ENCODE data around the gene CMAS. TPM values are rescaled to one million over a fixed set of nuclear protein-coding genes. Genes with fewer than 3 reads are reported as not detected.

Gene CMAS
- total and polyA plus RNA-seq, 2 donors (not counting 3 experiments of a cell fraction or from before 2014, with no cell fraction given), result 8.5 to 35.4 TPM

- no TSS peak for BruUV-seq (replicated peaks)
- no peaks in the 10 kb centered on the region for H3K36me3 ChIP-seq (ENCODE audit: control insufficient read depth in 2 of 2, extremely low read depth in 1 of 2, insufficient read depth in 2 of 2, low read length in 2 of 2)
- H3K4me3 ChIP-seq (replicated peaks in 1 of 3; ENCODE audit: insufficient read depth in 1 of 3, low read depth in 1 of 3, low read length in 3 of 3), result no peak overlapping the region
- H4K20me1 ChIP-seq (replicated peaks; ENCODE audit: control insufficient read depth, extremely low read depth, insufficient read depth, low read length), result peaks cover 2% of the 10 kb centered on the region
- peaks cover 12% of the 10 kb centered on the region for H3K4me1 ChIP-seq (ENCODE audit: control insufficient read depth, extremely low read depth, insufficient read depth, low read length)
- H3K9me1 ChIP-seq (replicated peaks; ENCODE audit: control insufficient read depth, extremely low read depth, insufficient read depth, low read length), result no peaks in the 10 kb centered on the region
- no peak overlapping the region for H3K9ac ChIP-seq (replicated peaks; ENCODE audit: extremely low read depth, insufficient read depth, low read length)
- no peaks in the 10 kb centered on the region for H3K9me3 ChIP-seq (replicated peaks; ENCODE audit: control insufficient read depth, insufficient read depth, low read length)
- no peak for TF ChIP-seq MYC (IDR thresholded peaks at IDR 0.05; ENCODE audit: low read depth, low read length)
- TF ChIP-seq, protein P1, sequence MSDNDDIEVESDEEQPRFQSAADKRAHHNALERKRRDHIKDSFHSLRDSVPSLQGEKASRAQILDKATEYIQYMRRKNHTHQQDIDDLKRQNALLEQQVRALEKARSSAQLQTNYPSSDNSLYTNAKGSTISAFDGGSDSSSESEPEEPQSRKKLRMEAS (IDR thresholded peaks at IDR 0.05; ENCODE audit: insufficient read depth, insufficient read length), result no peak
- TF ChIP-seq JUN (IDR thresholded peaks at IDR 0.05; ENCODE audit: borderline replicate concordance, insufficient read depth, insufficient read length, low read depth), result no peak
- TF ChIP-seq GATA2 (IDR thresholded peaks at IDR 0.05; ENCODE audit: insufficient read depth, insufficient read length, low read depth, low read length), result no peak
- TF ChIP-seq CTCF (IDR thresholded peaks at IDR 0.05; ENCODE audit: extremely low read depth in 1 of 2, insufficient read depth in 1 of 2, low read depth in 1 of 2, low read length in 2 of 2), result no peak
- TF ChIP-seq POLR2AphosphoS5 (IDR thresholded peaks at IDR 0.05; ENCODE audit: insufficient read depth, low read depth, low read length), result no peak
- POLR2A ChIA-PET, result no interaction called here
- H3K27ac ChIP-seq (ENCODE audit: insufficient read depth, low read depth, low read length), result no peak overlapping the region
- FAIRE-seq (no peak), DNase-seq (ENCODE audit: low read depth, low spot score) (no peak)
- H2AFZ ChIP-seq (ENCODE audit: low read depth, low read length), result no peak overlapping the region
- CTCF ChIA-PET, result no interaction called here
- no peak overlapping the region for H3K4me2 ChIP-seq (ENCODE audit: insufficient read depth, low read length)
- peaks cover 0 to 3% of the 10 kb centered on the region in 2 experiments for H3K27me3 ChIP-seq (ENCODE audit: control insufficient read depth in 2 of 2, insufficient read depth in 2 of 2, low read length in 2 of 2)
- intact Hi-C loops (cut with micrococcal nuclease), result loop anchor here (10.0 kb wide), 1 partner anchor 580 kb away; the partner anchor contains the start of gene ETNK1
- peaks cover 27% of the 10 kb centered on the region for H3K79me2 ChIP-seq (ENCODE audit: control insufficient read depth, insufficient read depth, low read length)
- dilution Hi-C loops (cut with MboI; ENCODE audit: extremely low pct_ligation_motif_present, low sequenced_read_pairs), result no loop called here
Measured at GRCh38 chr12:22044391-22044790, 1.6 kb upstream of the CMAS start.

All from endothelial cell of umbilical vein (primary cell).